ENCODE results near the gene ZNF536.

DNA sequence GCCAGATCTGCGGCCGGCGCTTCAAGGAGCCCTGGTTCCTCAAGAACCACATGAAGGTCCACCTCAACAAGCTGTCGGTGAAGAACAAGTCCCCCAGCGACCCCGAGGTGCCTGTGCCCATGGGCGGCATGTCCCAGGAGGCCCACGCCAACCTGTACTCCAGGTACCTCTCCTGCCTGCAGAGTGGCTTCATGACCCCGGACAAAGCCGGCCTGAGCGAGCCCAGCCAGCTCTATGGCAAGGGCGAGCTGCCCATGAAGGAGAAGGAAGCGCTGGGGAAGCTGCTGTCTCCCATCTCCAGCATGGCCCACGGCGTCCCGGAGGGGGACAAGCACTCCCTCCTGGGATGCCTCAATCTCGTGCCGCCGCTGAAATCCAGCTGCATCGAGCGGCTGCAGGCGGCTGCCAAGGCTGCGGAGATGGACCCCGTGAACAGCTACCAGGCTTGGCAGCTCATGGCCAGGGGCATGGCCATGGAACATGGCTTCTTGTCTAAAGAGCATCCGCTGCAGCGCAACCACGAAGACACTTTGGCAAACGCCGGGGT, 72.6 kb downstream of the ZNF536 start:
- TF ChIP-seq, protein P1, sequence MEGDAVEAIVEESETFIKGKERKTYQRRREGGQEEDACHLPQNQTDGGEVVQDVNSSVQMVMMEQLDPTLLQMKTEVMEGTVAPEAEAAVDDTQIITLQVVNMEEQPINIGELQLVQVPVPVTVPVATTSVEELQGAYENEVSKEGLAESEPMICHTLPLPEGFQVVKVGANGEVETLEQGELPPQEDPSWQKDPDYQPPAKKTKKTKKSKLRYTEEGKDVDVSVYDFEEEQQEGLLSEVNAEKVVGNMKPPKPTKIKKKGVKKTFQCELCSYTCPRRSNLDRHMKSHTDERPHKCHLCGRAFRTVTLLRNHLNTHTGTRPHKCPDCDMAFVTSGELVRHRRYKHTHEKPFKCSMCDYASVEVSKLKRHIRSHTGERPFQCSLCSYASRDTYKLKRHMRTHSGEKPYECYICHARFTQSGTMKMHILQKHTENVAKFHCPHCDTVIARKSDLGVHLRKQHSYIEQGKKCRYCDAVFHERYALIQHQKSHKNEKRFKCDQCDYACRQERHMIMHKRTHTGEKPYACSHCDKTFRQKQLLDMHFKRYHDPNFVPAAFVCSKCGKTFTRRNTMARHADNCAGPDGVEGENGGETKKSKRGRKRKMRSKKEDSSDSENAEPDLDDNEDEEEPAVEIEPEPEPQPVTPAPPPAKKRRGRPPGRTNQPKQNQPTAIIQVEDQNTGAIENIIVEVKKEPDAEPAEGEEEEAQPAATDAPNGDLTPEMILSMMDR (IDR thresholded peaks at IDR 0.05): no peak
- TF ChIP-seq POLR2A (IDR thresholded peaks at IDR 0.05): no peak

Data from Peyer's patch (tissue), 4 donors.